ENCODE data around the gene NBAS.

DNA sequence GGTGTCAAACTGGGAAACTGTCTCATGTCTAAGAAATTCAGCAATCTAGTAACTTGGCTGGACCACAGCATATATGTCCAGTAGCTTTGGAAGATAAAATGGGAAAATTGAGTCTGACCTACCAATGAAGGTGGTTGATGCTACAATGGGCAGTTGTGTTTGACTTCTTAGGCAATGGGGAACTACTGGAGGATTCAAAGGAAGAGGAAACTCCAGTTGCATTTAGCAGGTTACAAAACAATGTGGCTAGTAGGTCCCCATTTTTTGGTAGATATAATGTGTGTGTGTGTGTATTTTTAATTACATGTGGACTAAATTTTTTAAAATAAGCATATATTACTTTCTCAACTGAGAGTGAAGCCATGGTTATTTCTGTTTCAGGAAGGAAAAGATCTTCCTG lies 427.7 kb downstream of the NBAS start:
- TF ChIP-seq EP300 (IDR thresholded peaks at IDR 0.05) = no peak
- TF ChIP-seq, protein P1, sequence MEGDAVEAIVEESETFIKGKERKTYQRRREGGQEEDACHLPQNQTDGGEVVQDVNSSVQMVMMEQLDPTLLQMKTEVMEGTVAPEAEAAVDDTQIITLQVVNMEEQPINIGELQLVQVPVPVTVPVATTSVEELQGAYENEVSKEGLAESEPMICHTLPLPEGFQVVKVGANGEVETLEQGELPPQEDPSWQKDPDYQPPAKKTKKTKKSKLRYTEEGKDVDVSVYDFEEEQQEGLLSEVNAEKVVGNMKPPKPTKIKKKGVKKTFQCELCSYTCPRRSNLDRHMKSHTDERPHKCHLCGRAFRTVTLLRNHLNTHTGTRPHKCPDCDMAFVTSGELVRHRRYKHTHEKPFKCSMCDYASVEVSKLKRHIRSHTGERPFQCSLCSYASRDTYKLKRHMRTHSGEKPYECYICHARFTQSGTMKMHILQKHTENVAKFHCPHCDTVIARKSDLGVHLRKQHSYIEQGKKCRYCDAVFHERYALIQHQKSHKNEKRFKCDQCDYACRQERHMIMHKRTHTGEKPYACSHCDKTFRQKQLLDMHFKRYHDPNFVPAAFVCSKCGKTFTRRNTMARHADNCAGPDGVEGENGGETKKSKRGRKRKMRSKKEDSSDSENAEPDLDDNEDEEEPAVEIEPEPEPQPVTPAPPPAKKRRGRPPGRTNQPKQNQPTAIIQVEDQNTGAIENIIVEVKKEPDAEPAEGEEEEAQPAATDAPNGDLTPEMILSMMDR (IDR thresholded peaks at IDR 0.05) = no peak
- no peak for TF ChIP-seq POLR2A (IDR thresholded peaks at IDR 0.05)

Data from ovary (tissue), 3 donors.